Caco-2 (cell line): ENCODE data around the gene ITGAE. TPM values are rescaled to one million over a fixed set of nuclear protein-coding genes. Genes with fewer than 3 reads are reported as not detected.

ENCODE experiments used
- BruUV-seq: library from RNA; stranded (reverse); fragments of 400-500 nt; replicated peaks from 2 replicates; lab custom pipeline; 2021; lab: Mats Ljungman, UMichigan
- CTCF ChIA-PET: fragments of 300-600 bp; sonication (Branson Sonifier 250); formaldehyde crosslinking; loops from one replicate; lab custom pipeline; 2022; ENCODE audit warnings: antibody characterized with exemption; lab: Charles Lee
- POLR2A ChIA-PET: fragments of 300-600 bp; sonication (Branson Sonifier 250); formaldehyde crosslinking; loops from one replicate; lab custom pipeline; 2022; ENCODE audit warnings: antibody characterized with exemption; lab: Charles Lee
- DNase-seq, 2 experiments: peaks; one replicate each; pipeline versions ENCODE4 v3.0.0 to v3.0.0-alpha.2; 2020 to 2022
- H3K27me3 ChIP-seq: replicated peaks from 2 replicates; pipeline ENCODE4 v1.6.0; 2011; ENCODE audit warnings: low read length; ENCODE audit not compliant: control insufficient read depth, insufficient read depth
- H3K36me3 ChIP-seq: 2 replicates; pipeline ENCODE4 v1.5.1; 2011; ENCODE audit warnings: low read length; ENCODE audit not compliant: control insufficient read depth, insufficient read depth
- H3K4me1 ChIP-seq: fragments of 250-450 bp; sonication (Bioruptor Pico); 2 replicates; pipeline ENCODE4 v1.5.1; 2020; ENCODE audit warnings: mild to moderate bottlenecking
- H3K4me3 ChIP-seq: 2 replicates; pipeline ENCODE4 v1.5.1; 2011; ENCODE audit warnings: low read depth, mild to moderate bottlenecking, control low read depth, low read length
- H3K9me3 ChIP-seq: fragments of 250-450 bp; sonication (Bioruptor Pico); 2 replicates; pipeline ENCODE4 v1.5.1; 2020; ENCODE audit warnings: mild to moderate bottlenecking, moderate library complexity
- H3K27ac Mint-ChIP-seq: one replicate; pipeline ENCODE4 v1.8.0; 2022; ENCODE audit warnings: mixed read lengths; ENCODE audit not compliant: unreplicated experiment
- H3K27me3 Mint-ChIP-seq: one replicate; pipeline ENCODE4 v1.8.0; 2022; ENCODE audit warnings: mixed read lengths; ENCODE audit not compliant: insufficient read depth, unreplicated experiment
- H3K36me3 Mint-ChIP-seq: one replicate; pipeline ENCODE4 v1.8.0; 2022; ENCODE audit warnings: mild to moderate bottlenecking, mixed read lengths; ENCODE audit not compliant: insufficient read depth, unreplicated experiment
- H3K4me1 Mint-ChIP-seq: one replicate; pipeline ENCODE4 v1.8.0; 2022; ENCODE audit warnings: low read depth, mixed read lengths; ENCODE audit not compliant: unreplicated experiment
- H3K4me3 Mint-ChIP-seq: one replicate; pipeline ENCODE4 v1.8.0; 2022; ENCODE audit warnings: mild to moderate bottlenecking, moderate library complexity, mixed read lengths; ENCODE audit not compliant: unreplicated experiment
- H3K9me3 Mint-ChIP-seq: one replicate; pipeline ENCODE4 v1.8.0; 2022; ENCODE audit warnings: mixed read lengths; ENCODE audit not compliant: unreplicated experiment
- CTCF ChIP-seq, 2 experiments: fragments of 200-600 bp in 1 of 2; IDR thresholded peaks; 1 replicate in 1 of 2; 2 replicates in 1 of 2; pipeline versions ENCODE4 v1.5.1 to v1.8.0; 2011 to 2022; ENCODE audit warnings: antibody characterized with exemption in 1 of 2, control low read depth in 1 of 2, inconsistent platforms in 1 of 2, low read depth in 1 of 2, low read length in 1 of 2, mild to moderate bottlenecking in 1 of 2, moderate library complexity in 1 of 2; ENCODE audit not compliant: insufficient read depth in 1 of 2, severe bottlenecking in 1 of 2, unreplicated experiment in 1 of 2
- intact Hi-C: fragments of 100-400 bp; cut with micrococcal nuclease; formaldehyde crosslinking; loops from one replicate; pipeline ENCODE4 v1.10.0; 2022; ENCODE audit not compliant: unreplicated experiment
- total RNA-seq: library from RNA; stranded (reverse); gene quantifications from 2 replicates; pipeline ENCODE4 v1.2.3, GENCODE V29; 2022

Gene ITGAE
- total RNA-seq, 1 experiment from 2014 or later: 12.8 TPM

- peak in 1 of 2 experiments; percentile 11 for TF ChIP-seq CTCF (IDR thresholded peaks at IDR 0.05; ENCODE audit: insufficient read depth in 1 of 2, low read depth in 1 of 2, low read length in 1 of 2, severe bottlenecking in 1 of 2, unreplicated experiment in 1 of 2)
- Mint-ChIP-seq H3K27me3 (no peaks in the 10 kb centered on the region), H3K9me3 (no peaks in the 10 kb centered on the region), H3K27ac (peak within 1 kb of the TSS; percentile 75), H3K4me3 (peak within 1 kb of the TSS; percentile 77), H3K4me1 (peaks cover 16% of the 10 kb centered on the region), H3K36me3 (peaks cover 36% of the 10 kb centered on the region)
- H3K36me3 ChIP-seq: no peaks in the 10 kb centered on the region
- peak within 1 kb of the TSS; percentile 76 for H3K4me3 ChIP-seq
- intact Hi-C loops: no loop called here
- no peaks in the 10 kb centered on the region for H3K9me3 ChIP-seq
- POLR2A ChIA-PET: interaction anchor here (0.9 to 1.1 kb wide), 2 partner anchors 57 to 114 kb away, joined by 3 to 5 read pairs; no protein-coding TSS in a partner anchor
- CTCF ChIA-PET: interaction anchor here (0.7 to 2.0 kb wide), 2 partner anchors 14 to 42 kb away, joined by 3 to 11 read pairs; no protein-coding TSS in a partner anchor
- peak; percentile 85 to 86 for DNase-seq
- H3K4me1 ChIP-seq: no peaks in the 10 kb centered on the region
- no peaks in the 10 kb centered on the region for H3K27me3 ChIP-seq
- no TSS peak for BruUV-seq
Measured at GRCh38 chr17:3723556-3724377, 77.2 kb downstream of the ITGAE start, which contains the start of gene HASPIN. Gene HASPIN (plus strand): TSS chr17:3723903. CDS start chr17:3723936, 33 bp downstream.

- Mint-ChIP-seq H3K27ac (peak overlapping the region; percentile 74), H3K36me3 (peaks cover 36% of the 10 kb centered on the region), H3K4me1 (peaks cover 16% of the 10 kb centered on the region), H3K9me3 (no peaks in the 10 kb centered on the region), H3K27me3 (no peaks in the 10 kb centered on the region), H3K4me3 (peak overlapping the region; percentile 77)
- H3K36me3 ChIP-seq: no peaks in the 10 kb centered on the region
- ChIA-PET POLR2A (interaction anchor here (0.9 to 1.1 kb wide), 2 partner anchors 56 to 115 kb away, joined by 3 to 5 read pairs; no protein-coding TSS in a partner anchor), CTCF (interaction anchor here (2.0 kb wide), 1 partner anchor 15 kb away, joined by 11 read pairs; no protein-coding TSS in a partner anchor)
- H3K4me3 ChIP-seq: peak overlapping the region; percentile 76
- no peak for TF ChIP-seq CTCF (IDR thresholded peaks at IDR 0.05; ENCODE audit: insufficient read depth in 1 of 2, low read depth in 1 of 2, low read length in 1 of 2, severe bottlenecking in 1 of 2, unreplicated experiment in 1 of 2)
- intact Hi-C loops: no loop called here
- no peaks in the 10 kb centered on the region for H3K4me1 ChIP-seq
- no peaks in the 10 kb centered on the region for H3K9me3 ChIP-seq
- H3K27me3 ChIP-seq: no peaks in the 10 kb centered on the region
- DNase-seq: no peak
- TSS peak; percentile 69 for BruUV-seq
Measured at GRCh38 chr17:3723188-3723555, 77.8 kb downstream of the ITGAE start.

GRCh38 chr17:3722716-3723115 lies 78.3 kb downstream of the ITGAE start:
- H3K36me3 Mint-ChIP-seq: peaks cover 32% of the 10 kb centered on the region
- H3K27ac Mint-ChIP-seq: peak overlapping the region; percentile 74
- Histone ChIP-seq H3K4me3 (peak overlapping the region; percentile 76), H3K36me3 (no peaks in the 10 kb centered on the region), H3K27me3 (no peaks in the 10 kb centered on the region), H3K4me1 (no peaks in the 10 kb centered on the region), H3K9me3 (no peaks in the 10 kb centered on the region)
- intact Hi-C loops: no loop called here
- H3K9me3 Mint-ChIP-seq: no peaks in the 10 kb centered on the region
- ChIA-PET POLR2A (interaction anchor here (0.5 kb wide), 1 partner anchor 115 kb away, joined by 3 read pairs; no protein-coding TSS in a partner anchor), CTCF (interaction anchor here (2.0 kb wide), 1 partner anchor 15 kb away, joined by 11 read pairs; no protein-coding TSS in a partner anchor)
- DNase-seq: no peak
- H3K4me3 Mint-ChIP-seq: peak overlapping the region; percentile 77
- peaks cover 16% of the 10 kb centered on the region for H3K4me1 Mint-ChIP-seq
- no peak for TF ChIP-seq CTCF (IDR thresholded peaks at IDR 0.05; ENCODE audit: insufficient read depth in 1 of 2, low read depth in 1 of 2, low read length in 1 of 2, severe bottlenecking in 1 of 2, unreplicated experiment in 1 of 2)
- BruUV-seq: no TSS peak
- no peaks in the 10 kb centered on the region for H3K27me3 Mint-ChIP-seq
